Measurements from ENCODE around the gene ASAP2.

GRCh38 chr2:9344434-9344833 is 137.8 kb downstream of the ASAP2 start:
- TF ChIP-seq CTCF (conservative IDR thresholded peaks at IDR 0.05), result no peak
- no peak for TF ChIP-seq EZH2 (IDR thresholded peaks at IDR 0.05; ENCODE audit: low read depth)

Data from PC-9 (cell line).